Nephron progenitor cell (in vitro differentiated cells): ENCODE measurements around the gene LTBP2.

ENCODE experiments used
- DNase-seq: peaks from one replicate; pipeline ENCODE4 v3.0.0; 2021
- H3K27ac Mint-ChIP-seq: 2 replicates; pipeline ENCODE4 v1.8.0; 2021; ENCODE audit warnings: mild to moderate bottlenecking, moderate library complexity, mixed read lengths
- H3K27me3 Mint-ChIP-seq: 2 replicates; pipeline ENCODE4 v1.8.0; 2021; ENCODE audit warnings: mild to moderate bottlenecking, low read depth, mixed read lengths; ENCODE audit not compliant: poor library complexity
- H3K36me3 Mint-ChIP-seq: 2 replicates; pipeline ENCODE4 v1.8.0; 2021; ENCODE audit warnings: low read depth, mixed read lengths
- H3K4me1 Mint-ChIP-seq: 2 replicates; pipeline ENCODE4 v1.8.0; 2021; ENCODE audit warnings: mixed read lengths
- H3K4me3 Mint-ChIP-seq: 2 replicates; pipeline ENCODE4 v1.8.0; 2021; ENCODE audit warnings: mild to moderate bottlenecking, moderate library complexity, mixed read lengths
- H3K9me3 Mint-ChIP-seq: 2 replicates; pipeline ENCODE4 v1.8.0; 2021; ENCODE audit warnings: mild to moderate bottlenecking, moderate library complexity, mixed read lengths
- TF ChIP-seq, protein P1 (sequence below): fragments of 200-600 bp; sonication (generic); IDR thresholded peaks from 2 replicates; pipeline ENCODE4 v1.5.0; 2021; ENCODE audit warnings: antibody characterized with exemption

The LTBP2 gene

GRCh38 chr14:74583689-74584434, 28.2 kb downstream of the LTBP2 start:
- H3K36me3 Mint-ChIP-seq = no peaks in the 10 kb centered on the region
- DNase-seq = no peak
- H3K4me3 Mint-ChIP-seq = no peak overlapping the region
- TF ChIP-seq, protein P1, sequence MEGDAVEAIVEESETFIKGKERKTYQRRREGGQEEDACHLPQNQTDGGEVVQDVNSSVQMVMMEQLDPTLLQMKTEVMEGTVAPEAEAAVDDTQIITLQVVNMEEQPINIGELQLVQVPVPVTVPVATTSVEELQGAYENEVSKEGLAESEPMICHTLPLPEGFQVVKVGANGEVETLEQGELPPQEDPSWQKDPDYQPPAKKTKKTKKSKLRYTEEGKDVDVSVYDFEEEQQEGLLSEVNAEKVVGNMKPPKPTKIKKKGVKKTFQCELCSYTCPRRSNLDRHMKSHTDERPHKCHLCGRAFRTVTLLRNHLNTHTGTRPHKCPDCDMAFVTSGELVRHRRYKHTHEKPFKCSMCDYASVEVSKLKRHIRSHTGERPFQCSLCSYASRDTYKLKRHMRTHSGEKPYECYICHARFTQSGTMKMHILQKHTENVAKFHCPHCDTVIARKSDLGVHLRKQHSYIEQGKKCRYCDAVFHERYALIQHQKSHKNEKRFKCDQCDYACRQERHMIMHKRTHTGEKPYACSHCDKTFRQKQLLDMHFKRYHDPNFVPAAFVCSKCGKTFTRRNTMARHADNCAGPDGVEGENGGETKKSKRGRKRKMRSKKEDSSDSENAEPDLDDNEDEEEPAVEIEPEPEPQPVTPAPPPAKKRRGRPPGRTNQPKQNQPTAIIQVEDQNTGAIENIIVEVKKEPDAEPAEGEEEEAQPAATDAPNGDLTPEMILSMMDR = no peak
- no peaks in the 10 kb centered on the region for H3K9me3 Mint-ChIP-seq
- H3K27me3 Mint-ChIP-seq = peaks cover 6% of the 10 kb centered on the region
- no peak overlapping the region for H3K27ac Mint-ChIP-seq
- peaks cover 29% of the 10 kb centered on the region for H3K4me1 Mint-ChIP-seq

DNA sequence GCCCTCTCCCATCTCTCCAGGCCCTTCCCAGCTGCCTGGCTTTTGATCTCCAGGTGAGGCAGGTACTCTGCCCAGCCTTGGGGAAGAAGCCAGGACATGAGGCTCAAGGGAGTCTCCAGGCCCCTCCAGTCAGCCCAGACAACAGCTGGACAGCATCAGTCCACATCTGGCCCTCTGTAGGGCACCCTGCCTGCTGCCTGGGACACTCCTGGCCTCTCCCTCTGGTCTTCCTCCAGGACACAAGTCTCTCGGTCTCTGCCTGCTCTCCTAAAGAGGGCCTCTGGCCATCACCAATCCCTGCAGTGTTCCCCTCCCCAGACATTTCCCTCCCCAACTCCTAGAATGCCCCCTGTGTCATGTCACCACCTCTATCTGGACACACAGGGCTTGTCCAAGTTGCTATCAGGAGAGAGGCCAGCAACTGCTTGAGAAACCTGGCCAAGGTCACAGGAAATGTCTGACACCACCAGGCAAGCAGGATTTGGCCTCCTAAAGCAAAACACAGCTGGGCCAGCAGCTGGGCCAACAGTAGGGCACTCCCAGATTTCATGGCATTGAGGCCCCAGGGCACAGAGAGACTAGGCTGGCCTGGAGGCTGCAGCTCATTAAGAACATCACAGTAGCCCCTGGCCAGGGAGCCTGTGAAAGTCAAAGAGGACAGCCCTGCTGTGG, 29.0 kb downstream of the LTBP2 start:
- H3K4me3 Mint-ChIP-seq = no peak overlapping the region
- H3K27me3 Mint-ChIP-seq = peaks cover 6% of the 10 kb centered on the region
- H3K36me3 Mint-ChIP-seq = no peaks in the 10 kb centered on the region
- no peak for DNase-seq
- no peak overlapping the region for H3K27ac Mint-ChIP-seq
- H3K9me3 Mint-ChIP-seq = no peaks in the 10 kb centered on the region
- H3K4me1 Mint-ChIP-seq = peaks cover 34% of the 10 kb centered on the region
- TF ChIP-seq, protein P1 = no peak

- DNase-seq = no peak
- no peaks in the 10 kb centered on the region for H3K9me3 Mint-ChIP-seq
- H3K27me3 Mint-ChIP-seq = peaks cover 9% of the 10 kb centered on the region
- H3K36me3 Mint-ChIP-seq = no peaks in the 10 kb centered on the region
- TF ChIP-seq, protein P1 = no peak
- no peak overlapping the region for H3K4me3 Mint-ChIP-seq
- H3K27ac Mint-ChIP-seq = no peak overlapping the region
- peaks cover 33% of the 10 kb centered on the region for H3K4me1 Mint-ChIP-seq
These were observed 31.8 kb downstream of the LTBP2 start for GRCh38 chr14:74580275-74580672.

DNA sequence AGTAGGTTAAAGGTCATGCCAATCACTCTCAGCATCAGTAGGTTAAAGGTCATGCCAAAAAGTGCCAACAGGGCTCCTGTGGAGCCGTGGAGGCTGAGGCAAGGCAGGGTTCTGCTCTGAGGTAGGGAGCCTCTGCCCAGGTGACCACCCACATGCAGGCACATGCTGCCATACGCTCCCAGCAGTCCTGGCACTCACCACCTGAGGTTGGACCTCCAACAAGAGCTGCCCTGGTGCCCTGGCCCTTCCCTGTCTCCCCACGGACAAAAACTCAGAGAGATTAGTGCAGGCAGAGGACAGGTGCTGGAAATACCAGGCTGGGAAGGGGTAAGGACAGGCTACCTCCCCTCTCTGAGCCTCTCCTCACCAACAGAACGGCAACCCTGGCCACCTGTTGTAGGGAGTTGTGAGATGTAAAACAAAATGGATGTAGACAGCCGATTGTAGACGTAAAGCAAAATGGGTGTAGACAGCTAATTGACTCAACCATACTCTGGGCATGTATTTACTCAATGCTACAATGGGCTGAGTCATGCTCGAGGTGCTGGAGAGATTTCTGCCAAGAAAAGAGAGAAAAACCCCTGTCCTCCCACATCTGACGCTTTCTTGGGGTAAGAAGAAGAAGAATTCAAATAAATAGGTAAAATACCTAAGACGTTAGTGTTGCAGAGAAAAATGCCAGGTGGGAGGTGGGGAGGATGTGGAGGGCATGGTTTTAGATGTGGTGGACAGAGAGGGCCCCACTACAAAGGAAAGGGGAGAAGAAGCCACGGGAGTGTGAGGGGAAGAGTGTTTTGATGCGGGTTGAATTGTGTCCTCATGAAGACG, 32.4 kb downstream of the LTBP2 start:
- Mint-ChIP-seq H3K9me3 (no peaks in the 10 kb centered on the region), H3K4me1 (peaks cover 33% of the 10 kb centered on the region), H3K27me3 (peaks cover 9% of the 10 kb centered on the region), H3K4me3 (no peak overlapping the region), H3K36me3 (no peaks in the 10 kb centered on the region), H3K27ac (no peak overlapping the region)
- no peak for DNase-seq
- TF ChIP-seq, protein P1 = no peak

DNA sequence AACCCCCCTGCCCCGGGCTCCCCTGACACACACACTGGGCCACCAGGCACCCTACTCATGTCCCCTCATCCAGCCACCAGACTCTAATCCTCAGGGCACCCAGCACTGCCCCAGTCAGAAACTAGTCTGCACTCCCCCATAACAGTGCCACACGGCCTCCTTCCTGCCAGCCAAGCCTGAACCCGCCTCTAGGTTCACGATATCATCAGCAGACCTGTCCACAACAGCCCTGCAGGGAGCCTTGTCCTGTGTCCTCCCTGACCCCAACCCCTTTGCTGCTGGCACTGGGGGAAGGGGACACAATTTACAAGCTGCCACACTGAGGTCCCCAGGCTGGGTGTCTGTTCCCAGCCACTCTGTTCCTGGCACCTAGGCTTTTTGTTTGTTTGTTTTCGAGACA, 33.6 kb downstream of the LTBP2 start:
- H3K36me3 Mint-ChIP-seq = no peaks in the 10 kb centered on the region
- DNase-seq = no peak
- TF ChIP-seq, protein P1 = no peak
- peak overlapping the region; percentile 74 for H3K27ac Mint-ChIP-seq
- no peaks in the 10 kb centered on the region for H3K9me3 Mint-ChIP-seq
- H3K4me1 Mint-ChIP-seq = peaks cover 43% of the 10 kb centered on the region
- H3K4me3 Mint-ChIP-seq = no peak overlapping the region
- H3K27me3 Mint-ChIP-seq = peaks cover 7% of the 10 kb centered on the region
